NCI-H2171 treated with DMSO at 0.1 percent for 48 hours (cell line): Measurements from ENCODE around the gene AKT1S1.

Experiments
- DNase-seq: peaks from one replicate; lab custom pipeline; 2025; lab: John Stamatoyannopoulos, UW

Gene AKT1S1

GRCh38 chr19:49853852-49854377, 23.2 kb downstream of the AKT1S1 start:
- DNase-seq: no peak

DNA sequence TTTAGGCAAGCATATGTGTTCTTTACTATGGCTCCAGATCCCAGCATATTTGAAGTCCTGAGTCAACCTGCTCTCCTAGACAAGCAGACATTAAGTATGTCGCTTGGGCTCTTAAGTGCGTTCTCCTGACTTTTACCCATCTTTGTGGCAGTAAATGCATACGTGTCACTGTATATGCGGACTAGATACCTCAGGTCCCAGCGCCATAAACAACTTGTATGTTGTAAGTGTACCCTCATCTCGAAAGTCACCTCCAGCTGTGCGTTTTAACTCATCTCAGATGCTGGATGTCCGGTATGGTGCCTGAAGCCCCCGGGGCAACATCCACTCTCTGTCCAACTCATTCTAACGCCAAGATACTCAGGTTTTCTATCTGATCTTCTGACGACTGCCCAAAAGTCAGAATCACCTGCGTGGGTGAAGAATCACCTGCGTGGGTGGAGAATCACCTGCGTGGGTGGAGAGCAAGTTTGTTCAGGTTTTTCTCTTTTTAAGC, 24.5 kb downstream of the AKT1S1 start:
- DNase-seq: no peak

DNA sequence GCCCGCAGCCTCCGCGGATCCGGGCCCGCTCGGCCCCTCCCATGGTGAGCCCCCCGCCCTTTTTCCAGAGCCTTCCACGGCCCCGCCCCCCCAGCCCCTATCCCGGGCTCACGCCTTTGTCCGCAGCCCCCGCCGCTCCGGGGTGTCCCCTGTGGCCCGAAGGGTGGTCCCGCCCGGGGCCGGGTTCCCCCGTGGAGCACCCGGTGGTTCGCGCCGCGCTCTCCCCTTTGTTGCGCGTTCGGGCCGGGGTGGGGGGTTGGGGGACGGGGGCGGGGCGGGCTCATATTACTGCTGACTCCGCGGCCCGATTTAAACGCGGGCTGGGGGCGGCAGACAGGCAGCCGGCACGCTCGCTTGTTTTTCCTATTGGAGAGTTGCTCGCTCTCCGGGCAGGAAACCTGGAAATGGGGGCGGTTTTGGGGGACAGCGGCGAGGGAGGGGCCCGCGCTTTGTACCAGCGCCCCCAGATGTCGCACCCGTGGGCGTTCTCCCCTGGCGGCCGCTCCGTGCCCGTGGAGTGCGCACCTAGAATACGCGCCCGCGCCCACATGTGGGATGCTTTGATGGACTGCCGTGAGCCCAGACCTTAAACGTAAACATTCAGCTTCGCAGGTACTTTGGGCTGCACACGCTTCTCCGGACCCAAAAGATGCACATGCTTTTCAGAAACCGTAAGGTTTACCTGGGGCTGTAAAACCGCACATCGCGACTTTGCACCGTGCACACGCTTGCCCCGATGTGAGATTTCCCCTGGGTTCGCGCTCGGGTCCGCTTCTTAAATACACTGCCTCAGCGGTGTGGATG, 25.5 kb downstream of the AKT1S1 start:
- DNase-seq: peak; percentile 70

DNA sequence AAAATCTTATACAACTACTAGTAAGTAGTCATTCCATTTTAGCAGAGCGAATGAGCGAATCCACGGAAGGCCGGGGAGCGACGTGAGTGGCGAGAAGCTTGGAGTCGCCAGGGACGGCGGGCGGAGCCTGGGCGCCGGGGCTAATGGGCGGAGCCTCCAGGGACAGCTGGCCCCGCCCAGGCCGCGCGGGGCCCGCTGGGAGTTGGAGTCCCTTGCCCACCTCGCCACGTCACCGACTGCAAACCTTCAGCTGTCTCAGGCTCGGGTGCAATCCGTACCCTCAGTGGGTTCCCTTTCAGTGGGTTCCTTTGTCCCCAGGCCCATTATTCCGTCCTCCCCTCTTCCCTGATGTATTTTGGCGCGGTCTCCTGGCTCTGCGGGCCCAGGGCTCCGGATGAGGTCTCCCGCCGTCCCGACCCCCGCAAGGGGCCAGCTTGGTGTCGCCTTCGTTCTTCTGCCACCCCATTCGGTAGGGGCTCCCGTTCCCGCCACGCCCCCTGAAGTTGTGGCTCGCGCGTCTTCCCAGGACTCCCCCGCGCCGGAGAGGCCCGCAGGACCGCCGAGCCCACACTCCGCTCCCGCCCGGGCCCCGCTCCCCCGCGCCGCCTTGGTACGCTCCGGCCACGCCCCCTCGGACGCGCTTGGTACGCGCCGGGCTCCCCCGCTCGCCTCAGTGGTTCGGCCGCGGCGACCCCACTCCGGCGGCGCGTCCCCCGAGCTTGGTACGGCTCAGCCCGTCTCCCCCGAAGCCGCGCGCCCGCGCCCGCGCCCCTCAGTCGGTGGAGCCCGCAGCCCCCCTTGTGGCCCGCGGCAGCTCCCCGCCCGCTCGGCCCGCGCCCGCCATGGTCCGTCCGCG, 26.4 kb downstream of the AKT1S1 start, which contains the start of gene PTOV1:
Gene PTOV1 (plus strand): TSS at position 673 of the 856 bp plus-strand sequence.
- DNase-seq: peak; percentile 97

- DNase-seq: no peak
These were observed 27.0 kb downstream of the AKT1S1 start for GRCh38 chr19:49850221-49850486.

DNA sequence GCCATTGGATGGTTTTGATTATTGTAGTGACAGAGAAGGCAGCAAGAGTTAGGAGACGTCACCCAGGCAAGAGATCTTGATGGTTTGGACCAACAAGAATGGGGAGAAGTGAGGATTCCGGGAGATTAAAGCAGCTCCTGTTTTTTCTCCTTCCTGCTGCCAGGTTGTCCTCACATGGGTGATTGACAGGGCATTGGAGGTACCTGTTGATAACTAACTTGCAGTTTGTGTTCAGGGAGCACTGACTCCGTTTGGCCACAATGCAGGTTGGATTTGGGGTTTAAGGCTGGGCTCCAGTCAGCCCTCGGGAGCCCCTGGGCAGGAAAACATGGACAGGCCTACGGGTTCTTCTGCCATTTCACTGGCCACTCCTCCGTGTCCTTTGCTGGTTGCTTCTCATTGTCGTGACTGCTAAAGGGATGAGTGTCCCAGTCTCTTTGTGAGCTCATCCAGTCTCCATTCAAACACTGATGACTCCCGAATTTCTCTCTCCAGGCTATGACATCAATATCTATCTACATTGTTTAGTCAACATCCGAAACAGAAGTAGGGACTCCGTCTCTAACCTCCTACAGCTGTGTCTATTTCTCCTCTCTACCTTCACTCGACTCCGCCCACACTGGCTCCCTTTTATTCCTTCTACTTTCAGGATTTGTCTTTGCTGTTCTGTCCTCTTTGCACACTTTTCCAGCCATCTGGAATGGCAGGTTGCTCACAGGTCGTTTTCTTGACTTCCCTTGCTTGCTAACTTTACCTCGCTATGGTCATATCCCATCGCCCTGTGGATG, 27.5 kb downstream of the AKT1S1 start:
- DNase-seq: no peak

DNA sequence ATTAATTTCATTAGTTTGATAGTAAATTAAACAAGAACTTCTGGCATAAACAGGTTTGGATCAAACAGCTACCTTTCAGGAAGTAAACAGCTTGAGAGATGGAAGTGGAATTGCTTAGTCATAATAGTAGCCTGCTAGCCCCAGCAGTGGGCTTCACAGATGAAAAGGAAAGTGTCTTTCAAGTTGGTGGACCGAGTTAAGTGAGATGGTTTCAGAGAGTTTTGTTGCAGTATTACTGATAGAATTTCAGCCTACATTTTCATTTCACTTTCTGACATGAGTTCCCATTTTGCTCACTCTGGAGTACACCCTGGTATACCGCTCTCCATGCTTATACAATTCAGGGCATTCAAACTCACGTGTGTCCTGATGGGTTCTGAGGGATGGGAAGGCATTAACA, 28.2 kb downstream of the AKT1S1 start:
- no peak for DNase-seq

DNA sequence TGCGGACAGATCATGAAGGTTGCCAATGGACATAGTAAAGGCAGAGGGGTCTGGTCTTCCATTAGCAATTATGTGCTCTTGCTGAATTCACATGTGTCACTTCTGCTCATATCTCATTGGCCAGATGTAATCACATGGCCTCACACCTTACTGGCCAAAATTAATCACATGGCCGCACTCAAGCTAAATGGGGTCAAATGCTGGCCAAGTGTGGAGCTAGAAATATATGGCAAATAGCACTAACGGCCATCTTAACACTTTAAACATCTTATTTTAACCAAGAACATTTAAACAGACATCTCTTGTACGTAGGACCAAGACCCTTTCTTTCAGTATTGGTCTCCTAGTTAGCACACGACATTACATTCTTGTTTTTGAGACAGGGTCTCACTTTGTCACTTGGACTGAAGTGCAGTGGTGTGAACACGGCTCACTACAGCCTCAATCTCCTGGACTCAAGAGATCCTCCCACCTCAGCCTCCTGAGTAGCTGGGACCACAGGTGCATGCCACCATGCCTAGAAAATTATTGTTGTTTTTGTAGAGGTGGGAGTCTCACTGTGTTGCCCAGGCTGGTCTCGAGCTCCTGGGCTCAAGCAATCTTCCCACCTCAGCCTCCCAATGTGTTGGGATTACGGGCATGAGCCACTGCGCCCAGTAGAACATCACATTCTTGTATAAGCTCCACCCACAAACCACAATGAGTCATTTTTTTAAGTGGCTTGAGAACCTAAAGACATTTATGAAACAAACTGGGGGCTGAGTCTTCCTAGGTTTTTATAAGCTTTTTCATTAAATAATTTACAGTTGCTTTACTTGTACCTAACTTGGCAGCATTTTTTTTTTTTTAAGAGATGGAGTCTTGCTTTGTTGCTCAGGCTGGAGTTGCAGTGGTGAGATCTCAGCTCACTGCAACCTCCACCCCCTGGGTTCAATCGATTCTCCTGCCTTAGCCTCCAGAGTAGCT, 29.1 kb downstream of the AKT1S1 start:
- no peak for DNase-seq

DNA sequence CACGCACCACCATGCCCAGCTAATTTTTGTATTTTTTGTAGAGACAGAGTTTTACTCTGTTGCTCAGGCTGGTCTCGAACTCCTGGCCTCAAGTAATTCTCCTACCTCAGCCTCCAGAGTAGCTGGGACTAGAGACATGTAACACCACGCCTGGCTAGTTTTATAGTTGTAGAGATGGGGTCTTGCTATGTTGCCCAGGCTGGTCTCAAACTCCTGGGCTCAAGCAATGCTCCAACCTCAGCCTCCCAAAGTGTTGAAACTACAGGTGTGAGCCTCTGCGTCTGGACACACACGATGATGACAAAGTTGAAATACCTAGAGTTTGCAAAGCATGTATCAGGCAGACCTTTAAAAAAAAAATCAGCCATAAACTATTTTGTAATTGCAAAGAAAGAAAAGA, 30.7 kb downstream of the AKT1S1 start:
- DNase-seq: no peak

GRCh38 chr19:49845414-49845813, 31.7 kb downstream of the AKT1S1 start:
- DNase-seq: no peak

DNA sequence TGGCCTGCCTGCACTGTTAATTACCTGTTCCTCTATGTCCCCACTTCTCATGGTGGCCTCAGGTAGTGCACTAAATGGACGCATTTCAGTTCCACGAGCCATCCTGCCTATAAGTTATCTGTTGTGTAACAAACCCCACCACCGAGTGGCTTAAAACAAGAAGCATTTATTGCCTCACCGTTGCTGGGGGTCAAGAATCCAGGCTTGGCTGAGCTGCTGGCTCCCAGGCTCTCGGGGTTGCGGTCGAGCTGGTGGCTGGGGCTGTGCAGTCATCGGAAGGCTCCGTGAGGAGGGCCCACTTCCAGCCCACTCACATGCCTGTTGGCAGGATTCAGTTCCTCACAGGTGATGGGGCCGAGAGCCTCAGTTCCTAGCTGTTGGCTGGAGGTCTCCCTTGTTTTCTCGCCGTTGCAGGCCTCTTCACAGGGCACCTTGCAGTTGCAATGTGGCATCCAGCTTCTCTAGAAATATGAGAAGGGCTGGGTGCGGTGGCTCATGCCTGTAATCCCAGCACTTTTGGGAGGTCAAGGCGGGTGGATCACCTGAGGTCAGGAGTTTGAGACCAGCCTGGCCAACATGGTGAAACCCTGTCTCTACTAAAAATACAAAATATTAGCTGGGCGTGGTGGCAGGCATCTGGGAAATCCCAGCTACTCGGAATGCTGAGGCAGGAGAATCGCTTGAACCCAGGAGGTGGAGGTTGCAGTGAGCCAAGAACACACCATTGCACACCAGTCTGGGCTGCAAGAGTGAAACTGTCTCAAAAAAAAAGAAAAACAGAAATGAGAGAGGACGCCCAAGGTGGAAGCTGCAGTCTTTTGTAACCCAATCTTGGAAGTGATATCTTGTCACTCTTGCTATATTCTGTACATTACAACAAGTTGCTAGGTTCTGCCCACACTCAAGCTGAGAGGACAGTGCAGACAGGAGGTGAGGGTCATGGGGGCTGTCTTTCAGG, 32.7 kb downstream of the AKT1S1 start:
- no peak for DNase-seq

DNA sequence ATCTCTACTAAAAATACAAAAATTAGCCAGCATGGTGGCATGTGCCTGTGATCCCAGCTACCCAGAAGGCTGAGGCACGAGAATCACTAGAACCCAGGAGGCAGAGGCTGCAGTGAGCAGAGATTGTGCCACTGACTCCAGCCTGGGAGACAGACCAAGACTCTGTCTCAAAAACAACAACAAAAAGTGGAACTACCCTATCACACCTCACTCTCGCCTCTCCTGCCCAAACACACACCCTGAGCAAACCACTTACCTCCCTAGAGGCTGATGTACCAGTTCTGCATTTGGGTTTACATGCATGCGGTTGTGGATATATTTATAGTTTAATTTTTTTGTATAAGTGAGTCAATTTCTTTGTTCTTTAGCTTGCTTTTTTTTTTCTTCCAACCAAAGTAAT, 33.9 kb downstream of the AKT1S1 start:
- DNase-seq: no peak

DNA sequence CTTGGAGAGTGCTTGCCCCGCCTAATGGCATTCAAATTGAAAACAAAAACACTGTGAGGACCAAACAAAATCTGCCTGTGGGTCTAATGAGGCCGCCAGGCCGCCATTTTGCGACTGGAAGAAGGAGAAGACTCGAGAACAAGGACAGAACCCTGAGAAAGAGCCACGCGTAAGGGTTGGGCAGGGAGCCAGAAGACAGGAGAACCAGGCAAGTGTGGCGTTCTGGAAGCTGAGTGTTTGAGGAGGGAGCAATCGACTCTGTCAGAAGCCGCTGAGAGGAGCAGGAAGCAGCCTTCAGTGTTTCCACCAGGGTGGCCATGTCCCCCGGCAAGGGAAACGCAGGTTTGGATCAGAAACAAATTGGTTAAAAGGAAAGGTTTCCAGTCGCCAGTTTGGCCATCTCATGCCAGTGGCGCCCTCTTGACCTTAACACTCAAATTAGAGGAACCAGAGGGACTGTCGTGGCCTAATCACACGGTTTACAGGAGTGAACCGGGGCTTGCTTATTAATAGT, 36.4 kb downstream of the AKT1S1 start:
- DNase-seq: no peak

- no peak for DNase-seq
These were observed 36.8 kb downstream of the AKT1S1 start for GRCh38 chr19:49840321-49840720.

DNA sequence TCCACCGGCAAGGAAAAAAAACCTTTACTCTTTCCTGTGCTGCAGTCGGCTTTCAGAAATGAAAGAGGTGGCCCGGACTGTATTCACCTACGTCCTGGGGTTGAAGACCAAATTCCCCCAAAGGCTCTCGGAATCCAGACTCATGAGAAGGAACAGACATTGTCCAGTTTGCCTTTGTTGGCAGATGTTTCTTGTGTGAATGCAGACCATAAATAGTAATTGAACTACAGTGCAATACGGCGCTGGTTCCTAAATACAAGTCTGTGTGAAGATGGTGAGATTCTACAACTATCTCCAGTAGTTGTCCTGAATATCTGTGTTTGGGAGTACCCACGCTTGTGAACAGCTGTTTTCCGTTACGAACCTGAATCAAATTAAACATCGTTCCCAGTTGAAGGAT, 37.4 kb downstream of the AKT1S1 start:
- DNase-seq: no peak

- DNase-seq: no peak
These were observed 38.1 kb downstream of the AKT1S1 start for GRCh38 chr19:49838885-49839588.

GRCh38 chr19:49837425-49837824, 39.7 kb downstream of the AKT1S1 start:
- no peak for DNase-seq

DNA sequence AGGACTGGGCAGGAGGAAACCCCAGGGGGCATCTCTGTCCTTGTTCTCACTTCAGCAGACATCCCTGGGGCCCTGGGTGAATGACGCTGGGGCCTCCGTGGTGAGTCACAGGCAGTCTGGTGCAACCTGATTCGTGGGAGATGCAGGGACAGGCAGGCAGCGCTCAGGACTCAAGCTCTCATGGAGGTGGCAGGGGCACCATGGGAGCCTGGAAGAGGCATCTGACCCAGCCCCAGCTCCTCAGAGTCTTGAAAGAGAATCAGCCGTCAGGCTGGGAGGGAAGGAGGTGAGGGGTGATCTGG, 40.2 kb downstream of the AKT1S1 start:
- DNase-seq: no peak
